ENCODE results near the gene C2CD3. TPM values are rescaled to one million over a fixed set of nuclear protein-coding genes. Genes with fewer than 3 reads are reported as not detected.
A peak's percentile ranks its signal among the peaks of the same experiment; 100 is the strongest.

The C2CD3 gene
- total and polyA plus RNA-seq, 8 donors = 22.8 to 34.5 (median 27.5) TPM

DNA sequence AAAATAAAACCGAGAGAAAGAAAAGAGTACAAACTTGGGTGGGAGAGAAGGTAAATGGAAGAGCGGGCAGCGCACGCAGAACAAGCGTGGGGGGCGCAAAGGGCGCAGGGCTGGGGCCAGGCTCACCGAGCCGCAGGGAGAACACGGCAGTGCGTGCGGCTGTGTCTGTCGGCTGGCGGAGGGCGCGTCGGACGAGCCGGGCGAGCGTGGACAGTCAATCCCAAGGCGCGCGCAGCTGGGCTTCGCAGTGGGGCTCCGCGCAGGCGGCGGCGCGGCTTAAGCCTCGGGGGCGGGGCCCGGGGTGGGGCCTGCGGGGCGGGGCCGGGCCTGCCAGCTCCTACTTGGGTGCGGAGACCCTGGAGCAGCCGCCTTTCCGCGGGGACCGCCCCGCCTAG, 188.2 kb downstream of the C2CD3 start, which contains the start of gene UCP2:
UCP2 (minus strand) TSS at position 249 of the 395 bp plus-strand sequence. CDS start 4,465 bp downstream, outside the sequence.
- Histone ChIP-seq H3K27ac (peak within 1 kb of the TSS; percentile 88 to 99), H3K36me3 (peaks cover 0 to 30% of the 10 kb centered on the region in 2 donors), H3K27me3 (no peaks in the 10 kb centered on the region), H3K4me1 (peaks cover 9 to 65% of the 10 kb centered on the region in 2 donors), H3K4me3 (peak within 1 kb of the TSS; percentile 47 to 68), H3K9me3 (no peaks in the 10 kb centered on the region)
- intact Hi-C loops (cut with DNase I) = no loop called here
- peak; percentile 90 for ATAC-seq
- peak in 3 of 4 donors; percentile 82 to 99 (median 91) for DNase-seq
- TF ChIP-seq, protein P1, sequence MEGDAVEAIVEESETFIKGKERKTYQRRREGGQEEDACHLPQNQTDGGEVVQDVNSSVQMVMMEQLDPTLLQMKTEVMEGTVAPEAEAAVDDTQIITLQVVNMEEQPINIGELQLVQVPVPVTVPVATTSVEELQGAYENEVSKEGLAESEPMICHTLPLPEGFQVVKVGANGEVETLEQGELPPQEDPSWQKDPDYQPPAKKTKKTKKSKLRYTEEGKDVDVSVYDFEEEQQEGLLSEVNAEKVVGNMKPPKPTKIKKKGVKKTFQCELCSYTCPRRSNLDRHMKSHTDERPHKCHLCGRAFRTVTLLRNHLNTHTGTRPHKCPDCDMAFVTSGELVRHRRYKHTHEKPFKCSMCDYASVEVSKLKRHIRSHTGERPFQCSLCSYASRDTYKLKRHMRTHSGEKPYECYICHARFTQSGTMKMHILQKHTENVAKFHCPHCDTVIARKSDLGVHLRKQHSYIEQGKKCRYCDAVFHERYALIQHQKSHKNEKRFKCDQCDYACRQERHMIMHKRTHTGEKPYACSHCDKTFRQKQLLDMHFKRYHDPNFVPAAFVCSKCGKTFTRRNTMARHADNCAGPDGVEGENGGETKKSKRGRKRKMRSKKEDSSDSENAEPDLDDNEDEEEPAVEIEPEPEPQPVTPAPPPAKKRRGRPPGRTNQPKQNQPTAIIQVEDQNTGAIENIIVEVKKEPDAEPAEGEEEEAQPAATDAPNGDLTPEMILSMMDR (IDR thresholded peaks at IDR 0.05) = no peak

DNA sequence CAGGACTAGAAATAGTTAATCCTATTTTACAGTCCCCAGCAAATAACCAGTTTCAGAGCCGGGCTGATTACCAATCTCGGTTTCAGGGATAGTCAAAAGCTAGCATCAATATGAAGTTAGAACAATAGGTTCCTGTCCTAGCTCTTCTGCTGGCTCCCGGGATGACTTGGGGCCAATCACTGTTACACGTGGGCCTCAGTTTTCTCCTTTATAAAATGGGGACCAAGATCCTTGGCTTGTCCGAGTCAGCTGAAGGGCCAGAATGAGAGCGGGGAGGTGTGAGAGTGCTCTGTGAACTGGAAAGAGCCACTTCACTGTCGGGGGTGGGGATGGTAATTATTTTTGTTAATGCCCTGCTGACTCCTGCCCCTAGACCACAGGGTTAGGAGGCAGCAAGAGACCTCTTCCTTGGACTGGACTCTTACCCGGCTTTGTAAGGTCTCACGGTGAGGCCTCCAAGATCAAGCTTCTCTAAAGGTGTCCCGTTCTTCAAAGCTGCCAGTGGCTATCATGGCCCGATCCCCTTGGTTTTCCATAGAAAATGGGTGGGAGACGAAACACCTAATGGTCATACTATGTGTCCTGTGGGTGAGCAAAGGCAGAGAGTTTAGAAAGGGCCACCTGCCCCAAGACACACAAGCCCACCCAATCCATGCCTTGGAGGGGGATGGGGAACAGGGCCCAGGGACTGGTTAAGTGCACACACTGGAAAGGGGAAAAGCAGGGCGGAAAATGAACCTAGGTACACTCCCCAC, 189.6 kb downstream of the C2CD3 start:
- H3K27ac ChIP-seq = peak overlapping the region; percentile 88 to 99
- H3K4me1 ChIP-seq = peaks cover 9 to 78% of the 10 kb centered on the region in 2 donors
- H3K27me3 ChIP-seq = no peaks in the 10 kb centered on the region
- intact Hi-C loops (cut with DNase I) = no loop called here
- H3K36me3 ChIP-seq = peaks cover 0 to 44% of the 10 kb centered on the region in 2 donors
- peak overlapping the region; percentile 47 to 68 for H3K4me3 ChIP-seq
- no peaks in the 10 kb centered on the region for H3K9me3 ChIP-seq
- DNase-seq (no peak), ATAC-seq (no peak)
- TF ChIP-seq, protein P1 (IDR thresholded peaks at IDR 0.05) = no peak

DNA sequence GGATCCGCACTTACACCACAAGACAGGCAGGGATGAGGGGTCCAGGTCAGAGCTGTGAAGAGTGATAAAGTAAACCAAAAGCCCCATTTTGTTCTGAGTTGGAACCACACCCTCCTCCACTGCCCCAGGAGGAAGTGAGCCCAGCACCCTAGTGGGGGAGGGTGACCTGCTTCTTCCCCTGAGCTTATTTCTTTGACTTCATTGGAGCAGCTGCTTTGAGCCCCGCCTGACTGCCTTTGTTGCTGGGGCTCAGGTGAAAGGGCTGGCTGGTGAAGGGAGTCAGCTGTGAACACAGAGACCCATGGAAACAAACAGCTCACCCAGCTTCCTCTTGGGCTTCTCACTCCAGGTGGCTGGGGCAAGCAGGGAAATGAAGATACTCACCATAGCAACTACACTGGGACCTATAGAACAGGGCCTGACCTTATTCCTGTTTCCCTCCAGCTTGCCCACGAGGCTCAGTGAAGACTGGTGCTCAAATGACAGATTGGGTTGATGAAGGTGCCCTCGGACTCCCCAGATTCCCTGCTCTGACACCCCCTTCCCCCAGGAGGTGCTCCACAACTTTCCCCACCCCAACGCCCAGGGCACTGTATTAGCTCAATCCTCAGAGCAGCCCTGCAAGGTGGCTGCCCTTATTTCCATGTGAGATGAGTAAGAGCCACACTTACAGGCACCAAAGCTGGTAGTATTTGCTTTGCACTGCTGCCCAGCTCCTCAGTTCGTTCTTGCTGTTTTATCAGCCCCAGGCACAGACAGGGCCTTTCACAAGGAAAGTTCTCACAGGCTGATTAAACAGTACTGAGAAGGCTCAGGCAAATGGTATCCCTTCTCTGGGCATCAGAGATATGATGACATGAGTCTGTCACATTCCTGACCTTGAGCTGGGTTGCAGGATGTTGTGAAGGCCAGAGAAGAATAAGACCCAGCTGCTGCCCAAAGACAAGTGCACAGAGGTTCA, 190.5 kb downstream of the C2CD3 start:
- TF ChIP-seq, protein P1 (IDR thresholded peaks at IDR 0.05) = no peak
- ATAC-seq (peak; percentile 6), DNase-seq (peak in 3 of 4 donors; percentile 48 to 76 (median 71))
- intact Hi-C loops (cut with DNase I) = no loop called here
- H3K27ac ChIP-seq = peak overlapping the region in 1 of 2 donors; percentile 99
- H3K9me3 ChIP-seq = no peaks in the 10 kb centered on the region
- peak overlapping the region in 1 of 2 donors; percentile 68 for H3K4me3 ChIP-seq
- H3K4me1 ChIP-seq = peaks cover 9 to 79% of the 10 kb centered on the region in 2 donors
- no peaks in the 10 kb centered on the region for H3K27me3 ChIP-seq
- H3K36me3 ChIP-seq = peaks cover 0 to 54% of the 10 kb centered on the region in 2 donors

DNA sequence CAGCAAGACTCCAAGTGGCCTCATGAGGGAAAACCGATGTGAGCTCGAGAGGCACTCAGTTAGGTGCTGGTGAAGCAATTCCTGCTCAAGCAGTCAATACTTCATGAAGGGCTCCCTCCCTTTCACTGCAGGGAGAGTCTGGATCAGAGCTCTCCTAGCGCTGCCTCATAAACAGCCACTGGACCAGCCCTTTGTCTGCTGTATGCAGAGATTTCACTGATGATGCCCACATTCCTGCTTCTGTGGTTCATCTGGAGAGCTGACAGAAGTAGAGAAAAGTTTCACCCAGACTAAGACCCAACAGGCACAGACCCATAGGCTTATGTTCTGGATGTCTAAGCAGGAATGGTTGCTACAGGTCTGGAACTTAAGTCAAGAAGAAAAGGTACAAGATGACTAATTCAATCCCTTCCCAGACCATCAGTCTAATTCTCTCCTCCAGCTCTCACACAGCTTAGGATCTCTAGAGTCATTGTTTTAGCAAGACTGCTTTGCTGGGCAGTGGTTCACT, 192.2 kb downstream of the C2CD3 start:
- DNase-seq (no peak), ATAC-seq (no peak)
- peak overlapping the region in 1 of 2 donors; percentile 99 for H3K27ac ChIP-seq
- intact Hi-C loops (cut with DNase I) = loop anchor here in 1 of 2 donors (10.0 kb wide), 1 partner anchor 56 kb away; no protein-coding TSS in a partner anchor
- peaks cover 9 to 82% of the 10 kb centered on the region in 2 donors for H3K4me1 ChIP-seq
- H3K9me3 ChIP-seq = no peaks in the 10 kb centered on the region
- TF ChIP-seq, protein P1 (IDR thresholded peaks at IDR 0.05) = no peak
- no peaks in the 10 kb centered on the region for H3K27me3 ChIP-seq
- H3K36me3 ChIP-seq = peaks cover 0 to 65% of the 10 kb centered on the region in 2 donors
- H3K4me3 ChIP-seq = no peak overlapping the region

Data from left lung (tissue), 10 donors.